CD4-positive, alpha-beta T cell (primary cell): ENCODE data around the gene ACAD11. TPM values are rescaled to one million over a fixed set of nuclear protein-coding genes. Genes with fewer than 3 reads are reported as not detected.

Experiments used
- ATAC-seq: fragments of 200-7000 bp; cut with Tn5 transposase; one replicate; pipeline ENCODE4 v1.10.0; 2022; ENCODE audit warnings: mild to moderate bottlenecking; ENCODE audit not compliant: poor library complexity
- CTCF ChIA-PET: fragments of 350-600 bp; sonication (Branson Sonifier 250); formaldehyde crosslinking; loops from one replicate; lab custom pipeline; 2021; ENCODE audit warnings: antibody characterized with exemption, inconsistent platforms; lab: Charles Lee
- POLR2A ChIA-PET: fragments of 350-600 bp; sonication (Branson Sonifier 250); formaldehyde crosslinking; loops from one replicate; lab custom pipeline; 2021; ENCODE audit warnings: antibody characterized with exemption, inconsistent platforms; lab: Charles Lee
- DNase-seq, 14 experiments: peaks; one replicate each; pipeline ENCODE4 v3.0.0-alpha.2; 2013 to 2020; ENCODE audit warnings: mixed read lengths in 2 of 14
- H3K27ac ChIP-seq, 2 donors: one replicate each; pipeline versions ENCODE4 v1.5.1 to v1.7.0; 2013; ENCODE audit warnings: low read length in 2 of 2, low read depth in 1 of 2, mild to moderate bottlenecking in 1 of 2
- H3K27me3 ChIP-seq, 2 experiments: 1 replicate in 1 of 2; 2 replicates in 1 of 2; pipeline versions ENCODE4 v1.6.1 to v1.7.0; 2013; ENCODE audit warnings: low read length in 2 of 2, control low read depth in 1 of 2, mild to moderate bottlenecking in 1 of 2, moderate library complexity in 1 of 2; ENCODE audit not compliant: insufficient read depth in 2 of 2, control insufficient read depth in 1 of 2
- H3K36me3 ChIP-seq: one replicate; pipeline ENCODE4 v1.6.1; 2013; ENCODE audit warnings: low read length, control low read depth; ENCODE audit not compliant: insufficient read depth
- H3K4me1 ChIP-seq: one replicate; pipeline ENCODE4 v1.6.1; 2013; ENCODE audit warnings: low read length, control low read depth; ENCODE audit not compliant: insufficient read depth
- H3K4me3 ChIP-seq: one replicate; pipeline ENCODE4 v1.5.1; 2013; ENCODE audit warnings: mild to moderate bottlenecking, low read length, moderate library complexity
- H3K9me3 ChIP-seq, 2 experiments: 1 replicate in 1 of 2; 2 replicates in 1 of 2; pipeline versions ENCODE4 v1.6.1 to v1.7.0; 2013; ENCODE audit warnings: low read length in 2 of 2, mild to moderate bottlenecking in 2 of 2, control low read depth in 1 of 2, moderate library complexity in 1 of 2; ENCODE audit not compliant: control insufficient read depth in 1 of 2, insufficient read depth in 1 of 2
- H3K27ac Mint-ChIP-seq: one replicate; pipeline ENCODE4 v1.8.0; 2020; ENCODE audit warnings: mixed read lengths
- H3K27me3 Mint-ChIP-seq: one replicate; pipeline ENCODE4 v1.8.0; 2021; ENCODE audit warnings: mixed read lengths
- H3K36me3 Mint-ChIP-seq: one replicate; pipeline ENCODE4 v1.8.0; 2021; ENCODE audit warnings: low read depth, mixed read lengths
- H3K4me1 Mint-ChIP-seq: one replicate; pipeline ENCODE4 v1.8.0; 2021; ENCODE audit warnings: low read depth, mixed read lengths
- H3K4me3 Mint-ChIP-seq: one replicate; pipeline ENCODE4 v1.8.0; 2020; ENCODE audit warnings: mild to moderate bottlenecking, mixed read lengths
- H3K9me3 Mint-ChIP-seq: one replicate; pipeline ENCODE4 v1.8.0; 2020; ENCODE audit warnings: mixed read lengths
- intact Hi-C, 2 experiments: fragments of 100-400 bp; cut with DNase I in 1 of 2; cut with micrococcal nuclease in 1 of 2; formaldehyde crosslinking; loops; one replicate each; pipeline versions ENCODE4 v1.15.1 to v1.9.0; 2023 to 2025; cut with DNase I, micrococcal nuclease
- total RNA-seq, 174 experiments: library from RNA in 2 of 174; stranded (reverse) in 2 of 174; gene quantifications; one replicate each; pipeline ENCODE4 v1.2.3 and lab custom pipeline; 2021 to 2026
- TF ChIP-seq, protein P1 (sequence below): fragments of 200-600 bp; IDR thresholded peaks from one replicate; pipeline ENCODE4 v1.8.0; 2022; ENCODE audit warnings: antibody characterized with exemption, mild to moderate bottlenecking

The ACAD11 gene
- total RNA-seq, 2 experiments from 2014 or later = 26.6 to 27.9 TPM

DNA sequence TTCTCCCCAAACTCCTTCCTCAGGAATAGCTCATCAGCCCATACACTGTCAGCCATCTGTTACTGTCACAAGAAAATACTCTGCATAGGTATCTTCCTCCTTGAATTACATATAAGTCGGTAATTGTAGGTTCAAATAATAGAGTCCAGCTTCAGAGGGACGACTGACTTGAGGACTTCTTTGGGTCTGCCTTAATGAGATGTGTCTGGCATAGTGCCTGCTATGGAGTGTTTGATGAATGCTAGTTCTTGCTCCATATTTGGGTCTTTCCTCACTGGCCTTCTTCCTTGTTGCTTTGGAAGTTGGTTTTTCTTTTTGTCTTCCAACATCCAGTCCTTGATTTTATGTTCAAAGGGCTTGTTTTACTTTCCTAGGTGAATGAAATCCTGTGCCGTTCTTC lies 129.0 kb downstream of the ACAD11 start:
- no peaks in the 10 kb centered on the region for H3K9me3 Mint-ChIP-seq
- no peak overlapping the region for H3K4me3 ChIP-seq
- no peak overlapping the region for H3K27ac Mint-ChIP-seq
- H3K36me3 ChIP-seq = peaks cover 71% of the 10 kb centered on the region
- ATAC-seq (no peak), DNase-seq (no peak)
- H3K27me3 ChIP-seq = no peaks in the 10 kb centered on the region
- no peaks in the 10 kb centered on the region for H3K9me3 ChIP-seq
- no peak overlapping the region for H3K4me3 Mint-ChIP-seq
- CTCF ChIA-PET = no interaction called here
- no peaks in the 10 kb centered on the region for H3K27me3 Mint-ChIP-seq
- TF ChIP-seq, protein P1, sequence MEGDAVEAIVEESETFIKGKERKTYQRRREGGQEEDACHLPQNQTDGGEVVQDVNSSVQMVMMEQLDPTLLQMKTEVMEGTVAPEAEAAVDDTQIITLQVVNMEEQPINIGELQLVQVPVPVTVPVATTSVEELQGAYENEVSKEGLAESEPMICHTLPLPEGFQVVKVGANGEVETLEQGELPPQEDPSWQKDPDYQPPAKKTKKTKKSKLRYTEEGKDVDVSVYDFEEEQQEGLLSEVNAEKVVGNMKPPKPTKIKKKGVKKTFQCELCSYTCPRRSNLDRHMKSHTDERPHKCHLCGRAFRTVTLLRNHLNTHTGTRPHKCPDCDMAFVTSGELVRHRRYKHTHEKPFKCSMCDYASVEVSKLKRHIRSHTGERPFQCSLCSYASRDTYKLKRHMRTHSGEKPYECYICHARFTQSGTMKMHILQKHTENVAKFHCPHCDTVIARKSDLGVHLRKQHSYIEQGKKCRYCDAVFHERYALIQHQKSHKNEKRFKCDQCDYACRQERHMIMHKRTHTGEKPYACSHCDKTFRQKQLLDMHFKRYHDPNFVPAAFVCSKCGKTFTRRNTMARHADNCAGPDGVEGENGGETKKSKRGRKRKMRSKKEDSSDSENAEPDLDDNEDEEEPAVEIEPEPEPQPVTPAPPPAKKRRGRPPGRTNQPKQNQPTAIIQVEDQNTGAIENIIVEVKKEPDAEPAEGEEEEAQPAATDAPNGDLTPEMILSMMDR = no peak
- H3K4me1 ChIP-seq = no peaks in the 10 kb centered on the region
- peaks cover 92% of the 10 kb centered on the region for H3K36me3 Mint-ChIP-seq
- intact Hi-C loops = no loop called here
- H3K4me1 Mint-ChIP-seq = no peaks in the 10 kb centered on the region
- POLR2A ChIA-PET = no interaction called here
- H3K27ac ChIP-seq = no peak overlapping the region

DNA sequence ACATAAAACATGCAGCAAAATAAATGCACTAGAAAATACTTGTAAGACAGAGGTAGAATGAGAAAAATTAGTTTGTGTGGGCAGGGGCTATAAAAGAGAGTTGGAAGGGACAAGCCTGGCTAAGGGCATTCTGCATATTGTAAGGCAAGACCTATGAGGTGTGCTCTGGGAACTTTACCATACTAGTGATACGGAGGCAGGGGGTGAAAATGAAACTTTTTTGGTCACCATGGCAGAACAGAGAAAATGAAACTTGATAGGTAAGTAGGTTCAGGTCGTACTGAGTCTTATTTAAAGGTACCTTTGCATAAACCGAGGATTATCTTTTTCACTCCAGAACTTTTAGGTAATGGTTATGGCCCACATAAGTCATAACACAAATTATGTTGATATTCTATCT lies 137.3 kb downstream of the ACAD11 start:
- intact Hi-C loops = no loop called here
- no peaks in the 10 kb centered on the region for H3K4me1 ChIP-seq
- DNase-seq = no peak
- no peaks in the 10 kb centered on the region for H3K9me3 ChIP-seq
- no peak overlapping the region for H3K27ac ChIP-seq
- no peak overlapping the region for H3K4me3 Mint-ChIP-seq
- H3K9me3 Mint-ChIP-seq = no peaks in the 10 kb centered on the region
- CTCF ChIA-PET = no interaction called here
- H3K36me3 Mint-ChIP-seq = peaks cover 90% of the 10 kb centered on the region
- H3K27me3 Mint-ChIP-seq = no peaks in the 10 kb centered on the region
- ATAC-seq = no peak
- TF ChIP-seq, protein P1 = no peak
- no peak overlapping the region for H3K4me3 ChIP-seq
- POLR2A ChIA-PET = no interaction called here
- H3K4me1 Mint-ChIP-seq = no peaks in the 10 kb centered on the region
- no peak overlapping the region for H3K27ac Mint-ChIP-seq
- H3K36me3 ChIP-seq = peaks cover 81% of the 10 kb centered on the region
- H3K27me3 ChIP-seq = no peaks in the 10 kb centered on the region

DNA sequence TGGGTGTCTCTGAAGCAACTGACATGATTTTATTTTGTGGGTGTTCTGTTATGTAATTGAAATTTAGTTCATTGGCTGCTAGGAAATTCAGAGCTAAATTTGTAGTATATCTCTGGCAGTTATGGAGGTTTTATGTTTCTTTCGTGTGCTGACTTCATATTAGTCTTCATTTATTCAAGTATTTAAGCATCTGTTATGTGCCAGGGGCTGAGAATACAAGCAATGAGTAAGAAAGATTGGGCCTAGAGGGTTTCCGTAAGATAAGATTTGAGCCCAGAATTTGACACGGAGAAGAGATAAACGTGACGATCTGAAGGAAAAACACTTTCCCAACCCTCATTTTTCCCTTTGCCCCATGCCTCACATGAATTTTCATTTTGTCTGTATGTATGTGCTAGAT lies 137.7 kb downstream of the ACAD11 start:
- TF ChIP-seq, protein P1 = no peak
- Histone ChIP-seq H3K27me3 (no peaks in the 10 kb centered on the region), H3K36me3 (peaks cover 81% of the 10 kb centered on the region), H3K4me3 (no peak overlapping the region), H3K9me3 (no peaks in the 10 kb centered on the region), H3K27ac (no peak overlapping the region), H3K4me1 (no peaks in the 10 kb centered on the region)
- H3K9me3 Mint-ChIP-seq = no peaks in the 10 kb centered on the region
- intact Hi-C loops = no loop called here
- DNase-seq = no peak
- H3K36me3 Mint-ChIP-seq = peaks cover 92% of the 10 kb centered on the region
- H3K27me3 Mint-ChIP-seq = no peaks in the 10 kb centered on the region
- POLR2A ChIA-PET = no interaction called here
- no peak overlapping the region for H3K4me3 Mint-ChIP-seq
- no peaks in the 10 kb centered on the region for H3K4me1 Mint-ChIP-seq
- no peak overlapping the region for H3K27ac Mint-ChIP-seq
- ATAC-seq = no peak
- CTCF ChIA-PET = no interaction called here
